ENCODE measurements around the gene RNF115. TPM values are rescaled to one million over a fixed set of nuclear protein-coding genes. Genes with fewer than 3 reads are reported as not detected.

The RNF115 gene
- total and polyA plus RNA-seq, 2 of the 13 experiments (the other 11 are each of a cell fraction or from before 2014, with no cell fraction given): 6.0 to 10.1 TPM

GRCh38 chr1:145708063-145708462 is 115.8 kb downstream of the RNF115 start:
- Histone ChIP-seq H3K4me2 (ENCODE audit: low read depth, low read length) (peak overlapping the region; percentile 95), H2AFZ (ENCODE audit: low read length) (peak overlapping the region; percentile 55), H3K79me2 (ENCODE audit: insufficient read depth, low read length) (peaks cover 12% of the 10 kb centered on the region), H3K4me3 (replicated peaks in 1 of 3; ENCODE audit: insufficient read depth in 1 of 3, low read depth in 2 of 3, low read length in 3 of 3) (peak overlapping the region; percentile 62 to 72 (median 69)), H3K9ac (ENCODE audit: insufficient read depth, low read depth, low read length) (peak overlapping the region; percentile 73), H4K20me1 (ENCODE audit: insufficient read depth, low read length) (no peaks in the 10 kb centered on the region), H3K27me3 (ENCODE audit: control insufficient read depth in 1 of 2, insufficient read depth in 2 of 2, low read length in 2 of 2) (no peaks in the 10 kb centered on the region), H3K9me3 (ENCODE audit: low read length) (no peaks in the 10 kb centered on the region), H3K27ac (ENCODE audit: extremely low read length, insufficient read depth, low read length) (peak overlapping the region; percentile 90), H3K36me3 (replicated peaks in 1 of 2; ENCODE audit: control insufficient read depth in 1 of 2, insufficient read depth in 2 of 2, low read length in 2 of 2) (no peaks in the 10 kb centered on the region), H3K4me1 (ENCODE audit: insufficient read depth, low read length) (peaks cover 98% of the 10 kb centered on the region)
- POLR2A ChIA-PET: interaction anchor here (1.3 to 4.3 kb wide), 4 partner anchors 10 to 74 kb away, joined by 3 to 45 read pairs (median 5); no protein-coding TSS in a partner anchor
- no TSS peak for BruUV-seq (replicated peaks)
- intact Hi-C loops (cut with micrococcal nuclease; ENCODE audit: unreplicated experiment) (no loop called here), in situ Hi-C loops (cut with HindIII; ENCODE audit: extremely low pct_ligation_motif_present, low pct_unique_long_range_greater_than_20kb) (no loop called here)
- FAIRE-seq (no peak), ATAC-seq (peak; percentile 40), DNase-seq (ENCODE audit: low spot score) (peak; percentile 28)
- WGBS (ENCODE audit: low lambda C conversion rate): 4% methylated on average over 7 of the region's 7 CpGs
- CTCF ChIA-PET (ENCODE audit: low intra/inter-chr PET ratio, low total read pairs): no interaction called here
- TF ChIP-seq SAP130 (CRISPR knock-in tag; IDR thresholded peaks at IDR 0.05; ENCODE audit: low read depth): peak; percentile 6; the same call in 1 of the 2 replicates
- no peak for TF ChIP-seq SUZ12 (IDR thresholded peaks at IDR 0.05; ENCODE audit: low read depth, low read length)
- peak; percentile 14; the same call in 1 of the 2 replicates for TF ChIP-seq ZNF691 (CRISPR knock-in tag; IDR thresholded peaks at IDR 0.05; ENCODE audit: borderline replicate concordance, low read depth)
- TF ChIP-seq HDAC1 (CRISPR knock-in tag; IDR thresholded peaks at IDR 0.05): peak; percentile 43; the same call in 1 of the 2 replicates
- 0 out of 2 replicates have a peak, but pooled peaks have one; percentile 50 for TF ChIP-seq ZNF782 (CRISPR knock-in tag; IDR thresholded peaks at IDR 0.05; ENCODE audit: borderline replicate concordance)
- TF ChIP-seq SOX6 (IDR thresholded peaks at IDR 0.05): no peak
- TF ChIP-seq SOX6 (CRISPR knock-in tag; IDR thresholded peaks at IDR 0.05): no peak
- 0 out of 2 replicates have a peak, but pooled peaks have one; percentile 19 for TF ChIP-seq SOX5 (CRISPR knock-in tag; IDR thresholded peaks at IDR 0.05; ENCODE audit: borderline replicate concordance)
- TF ChIP-seq ZNF18 (CRISPR knock-in tag; IDR thresholded peaks at IDR 0.05; ENCODE audit: insufficient replicate concordance): peak; percentile 10
- no peak for TF ChIP-seq SOX13 (IDR thresholded peaks at IDR 0.05)
- TF ChIP-seq SOX13 (CRISPR knock-in tag; conservative IDR thresholded peaks at IDR 0.05 in 1 of 2, IDR thresholded peaks at IDR 0.05 in 1 of 2): peak in 1 of 2 experiments; percentile 6; a peak in 1 of 4 replicates
- TF ChIP-seq TAF1 (CRISPR knock-in tag; IDR thresholded peaks at IDR 0.05): peak; percentile 35; the same call in 1 of the 2 replicates
- 0 out of 2 replicates have a peak, but pooled peaks have one; percentile 34 for TF ChIP-seq ARNTL (CRISPR knock-in tag; IDR thresholded peaks at IDR 0.05)
- TF ChIP-seq POLR2A (IDR thresholded peaks at IDR 0.05; ENCODE audit: insufficient read depth in 1 of 2, low read depth in 2 of 2, low read length in 2 of 2): peak in 1 of 2 experiments; percentile 8; a peak in 1 of 4 replicates
- TF ChIP-seq TFAP4 (IDR thresholded peaks at IDR 0.05; ENCODE audit: borderline replicate concordance, low read depth): peak; percentile 34; the same call in 1 of the 2 replicates
- TF ChIP-seq ZSCAN29 (CRISPR knock-in tag; conservative IDR thresholded peaks at IDR 0.05): no peak
- TF ChIP-seq SALL1 (CRISPR knock-in tag; IDR thresholded peaks at IDR 0.05): 0 out of 2 replicates have a peak, but pooled peaks have one; percentile 18
- TF ChIP-seq, protein P1, sequence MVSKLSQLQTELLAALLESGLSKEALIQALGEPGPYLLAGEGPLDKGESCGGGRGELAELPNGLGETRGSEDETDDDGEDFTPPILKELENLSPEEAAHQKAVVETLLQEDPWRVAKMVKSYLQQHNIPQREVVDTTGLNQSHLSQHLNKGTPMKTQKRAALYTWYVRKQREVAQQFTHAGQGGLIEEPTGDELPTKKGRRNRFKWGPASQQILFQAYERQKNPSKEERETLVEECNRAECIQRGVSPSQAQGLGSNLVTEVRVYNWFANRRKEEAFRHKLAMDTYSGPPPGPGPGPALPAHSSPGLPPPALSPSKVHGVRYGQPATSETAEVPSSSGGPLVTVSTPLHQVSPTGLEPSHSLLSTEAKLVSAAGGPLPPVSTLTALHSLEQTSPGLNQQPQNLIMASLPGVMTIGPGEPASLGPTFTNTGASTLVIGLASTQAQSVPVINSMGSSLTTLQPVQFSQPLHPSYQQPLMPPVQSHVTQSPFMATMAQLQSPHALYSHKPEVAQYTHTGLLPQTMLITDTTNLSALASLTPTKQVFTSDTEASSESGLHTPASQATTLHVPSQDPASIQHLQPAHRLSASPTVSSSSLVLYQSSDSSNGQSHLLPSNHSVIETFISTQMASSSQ (IDR thresholded peaks at IDR 0.05; ENCODE audit: low read depth): no peak
- TF ChIP-seq, protein P1 (CRISPR knock-in tag; IDR thresholded peaks at IDR 0.05; ENCODE audit: borderline replicate concordance): 0 out of 2 replicates have a peak, but pooled peaks have one; percentile 36

Measured in HepG2 (cell line).